Measurements from ENCODE around the gene FTH1.

FTH1 gene

GRCh38 chr11:61947486-61948210, 19.8 kb downstream of the FTH1 start:
- DNase-seq, result peak; percentile 69

GRCh38 chr11:61946894-61947293, 20.5 kb downstream of the FTH1 start:
- no peak for DNase-seq

GRCh38 chr11:61945191-61945590, 22.2 kb downstream of the FTH1 start:
- no peak for DNase-seq

- no peak for DNase-seq
These were observed 27.0 kb downstream of the FTH1 start for GRCh38 chr11:61940466-61940865.

GRCh38 chr11:61935861-61936260, 31.6 kb downstream of the FTH1 start:
- no peak for DNase-seq

GRCh38 chr11:61930933-61931332, 36.5 kb downstream of the FTH1 start:
- DNase-seq, result no peak

GRCh38 chr11:61928606-61929005, 38.8 kb downstream of the FTH1 start:
- no peak for DNase-seq

- no peak for DNase-seq
These were observed 39.9 kb downstream of the FTH1 start for GRCh38 chr11:61927501-61927900.

- no peak for DNase-seq
These were observed 41.2 kb downstream of the FTH1 start for GRCh38 chr11:61926235-61926634.

- no peak for DNase-seq
These were observed 41.7 kb downstream of the FTH1 start for GRCh38 chr11:61925736-61926135.

GRCh38 chr11:61924064-61924455, 43.4 kb downstream of the FTH1 start:
- no peak for DNase-seq

- DNase-seq, result no peak
These were observed 44.0 kb downstream of the FTH1 start for GRCh38 chr11:61923166-61924063.

- no peak for DNase-seq
These were observed 44.9 kb downstream of the FTH1 start for GRCh38 chr11:61922539-61922938.

- no peak for DNase-seq
These were observed 46.0 kb downstream of the FTH1 start for GRCh38 chr11:61921446-61921845.

- DNase-seq, result no peak
These were observed 47.5 kb downstream of the FTH1 start for GRCh38 chr11:61919705-61920631.

GRCh38 chr11:61918938-61919704, 48.3 kb downstream of the FTH1 start:
- DNase-seq, result no peak

GRCh38 chr11:61918251-61918937, 49.0 kb downstream of the FTH1 start:
- DNase-seq, result no peak

GRCh38 chr11:61917334-61918109, 49.9 kb downstream of the FTH1 start, which contains the start of gene RAB3IL1:
Gene RAB3IL1 (minus strand): TSS chr11:61917566. CDS start chr11:61917367, 199 bp downstream.
- no peak for DNase-seq

GRCh38 chr11:61916737-61917333, 50.6 kb downstream of the FTH1 start:
- no peak for DNase-seq

- DNase-seq, result no peak
These were observed 52.8 kb downstream of the FTH1 start for GRCh38 chr11:61914471-61915171.
